Measurements from ENCODE around the gene DDX49. TPM values are rescaled to one million over a fixed set of nuclear protein-coding genes. Genes with fewer than 3 reads are reported as not detected.

Gene DDX49
- total RNA-seq, 1 donor from 2014 or later = 60.5 TPM

DNA sequence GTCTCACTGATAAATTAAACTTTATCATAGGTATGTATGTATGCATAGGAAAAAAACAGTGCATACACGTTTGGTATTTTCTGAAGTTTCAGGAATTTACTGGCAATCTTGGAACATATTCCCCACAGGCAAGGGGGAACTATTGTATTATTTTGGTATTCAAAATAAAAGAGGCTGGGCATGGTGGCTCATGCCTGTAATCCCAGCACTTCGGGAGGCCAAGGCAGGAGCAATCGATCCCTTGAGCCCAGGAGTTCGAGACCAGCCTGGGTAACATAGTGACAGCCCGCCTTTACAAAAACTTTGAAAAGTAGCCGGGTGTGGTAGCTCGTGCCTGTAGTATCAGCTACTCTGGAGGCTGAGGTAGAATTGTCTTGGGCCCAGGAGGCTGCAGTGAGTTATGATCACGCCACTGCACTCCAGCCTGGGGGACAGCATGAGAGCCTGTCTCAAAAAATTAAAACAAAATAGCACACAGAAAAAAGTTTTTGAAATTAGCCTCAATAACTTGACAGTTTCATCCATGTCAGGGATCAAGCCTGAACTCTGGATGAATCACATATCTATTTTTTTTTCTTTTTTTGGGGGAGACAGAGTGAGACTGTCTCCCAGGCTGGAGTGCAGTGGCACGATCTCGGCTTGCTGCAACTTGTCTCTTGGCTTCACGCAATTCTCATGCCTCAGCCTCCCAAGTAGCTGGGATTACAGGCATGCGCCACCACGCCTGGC lies 50.6 kb downstream of the DDX49 start:
- DNase-seq (ENCODE audit: low read depth, low spot score) = no peak

DNA sequence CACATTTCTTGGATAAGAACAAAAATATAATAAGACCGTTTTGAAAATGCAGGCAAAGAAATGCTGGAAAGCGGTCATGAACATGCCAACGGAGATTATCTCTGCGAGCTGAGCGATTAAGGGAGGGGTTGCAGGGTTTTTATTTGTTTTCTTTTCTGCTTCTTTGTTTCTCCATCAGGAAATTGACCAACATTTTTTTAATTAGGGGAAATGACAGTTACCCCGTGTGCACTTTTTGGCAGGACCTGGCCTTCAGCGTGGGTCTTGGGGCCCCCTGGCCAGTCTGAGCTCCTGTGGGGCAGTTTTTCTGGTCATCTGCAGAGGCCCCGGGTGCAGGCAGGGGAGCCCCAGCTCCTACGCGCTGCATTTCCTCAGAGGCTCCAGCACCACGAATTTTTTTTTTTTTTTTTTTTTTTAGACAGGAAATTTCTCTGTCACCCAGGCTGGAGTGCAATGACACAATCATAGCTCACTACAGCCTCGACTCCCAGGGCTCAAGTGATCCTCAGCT lies 52.8 kb downstream of the DDX49 start:
- DNase-seq (ENCODE audit: low read depth, low spot score) = no peak

GRCh38 chr19:18972851-18973250 lies 53.3 kb downstream of the DDX49 start:
- no peak for DNase-seq (ENCODE audit: low read depth, low spot score)

DNA sequence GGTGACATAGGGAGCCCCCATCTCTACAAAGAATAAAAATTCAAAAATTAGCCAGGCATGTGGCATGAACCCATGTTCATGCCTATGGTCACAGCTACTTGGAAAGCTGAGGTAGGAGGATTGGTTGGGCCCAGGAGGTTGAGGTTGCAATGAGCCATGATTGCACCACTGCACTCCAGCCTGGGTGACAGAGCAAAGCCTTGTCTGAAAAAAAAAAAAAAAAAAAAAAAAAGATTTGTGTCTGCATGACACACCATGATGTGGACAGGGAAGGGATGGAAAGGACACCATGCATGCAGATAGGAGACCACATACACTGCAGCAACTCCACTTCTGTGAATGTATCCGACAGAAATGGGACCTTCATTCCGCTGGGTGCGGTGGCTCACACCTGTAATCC lies 55.5 kb downstream of the DDX49 start:
- DNase-seq (ENCODE audit: low read depth, low spot score) = no peak

GRCh38 chr19:18975869-18976268 lies 56.4 kb downstream of the DDX49 start:
- DNase-seq (ENCODE audit: low read depth, low spot score) = no peak

Other genes starting within 250 kb of the DDX49 start
- gene CRTC1, start 236.0 kb upstream of the DDX49 start, total RNA-seq = 0.79 and 1.1 TPM in 2 replicates
- not detected in 2 replicates for gene COMP, start 128.4 kb upstream of the DDX49 start, total RNA-seq
- 62.3 and 80.6 TPM in 2 replicates for gene UPF1, start 87.8 kb upstream of the DDX49 start, total RNA-seq
- 1.7 and 4.5 TPM in 2 replicates for gene CERS1, start 23.6 kb upstream of the DDX49 start, total RNA-seq
- gene COPE, start 328 bp upstream of the DDX49 start, total RNA-seq = 151 and 207 TPM in 2 replicates
- 172 and 181 TPM in 2 replicates for gene HOMER3, start 21.5 kb downstream of the DDX49 start, total RNA-seq
- gene SUGP2, start 113.8 kb downstream of the DDX49 start, total RNA-seq = 17.5 and 29.4 TPM in 2 replicates
- gene ARMC6, start 113.9 kb downstream of the DDX49 start, total RNA-seq = 51.1 and 68.3 TPM in 2 replicates
- gene SLC25A42, start 144.3 kb downstream of the DDX49 start, total RNA-seq = 3.7 and 4.1 TPM in 2 replicates
- gene TMEM161A, start 218.8 kb downstream of the DDX49 start, total RNA-seq = 22.1 and 29.5 TPM in 2 replicates

Data from pulmonary artery endothelial cell (primary cell).